ENCODE data around the gene DGCR6.
"Not testable (repeated sequence)": the region's sequence is repeated elsewhere in the genome, so short reads cannot be mapped to it uniquely, and the experiment has no call there.

DNA sequence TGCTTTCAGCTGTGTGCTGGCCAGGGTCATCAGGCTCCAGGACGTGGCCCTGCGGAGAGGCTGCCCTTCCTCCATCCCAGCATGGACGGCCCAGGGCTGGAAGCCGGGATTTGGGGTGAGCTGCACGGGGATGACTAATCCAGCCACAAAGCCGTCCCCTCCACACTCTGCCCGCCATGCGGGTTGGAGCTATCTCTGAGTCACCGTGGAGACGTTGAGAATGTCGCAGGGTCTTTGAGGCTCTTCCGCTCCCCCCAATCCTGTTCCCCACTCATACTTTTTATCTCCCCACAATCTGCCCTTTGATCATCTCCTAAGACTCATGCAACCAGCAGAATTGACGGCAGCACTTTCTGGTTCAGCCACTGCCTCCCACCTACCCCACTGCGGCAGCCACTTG is 52.6 kb downstream of the DGCR6 start:
- TF ChIP-seq PRRX2 (CRISPR knock-in tag; IDR thresholded peaks at IDR 0.05); E2F1 (CRISPR knock-in tag; IDR thresholded peaks at IDR 0.05); CTCF (IDR thresholded peaks at IDR 0.05): not testable (repeated sequence)

Measured in WTC11 (cell line).